IMR-90 (cell line): ENCODE measurements around the gene ADAMTSL5.

ENCODE experiments used
- CEBPB ChIP-seq: IDR thresholded peaks from 2 replicates; pipeline ENCODE4 v1.6.1; 2012; ENCODE audit warnings: low read depth, low read length, improper control_type of control experiment
- CHD1 ChIP-seq: IDR thresholded peaks from 2 replicates; pipeline ENCODE4 v1.6.1; 2012; ENCODE audit warnings: low read depth, low read length, improper control_type of control experiment
- CTCF ChIP-seq: conservative IDR thresholded peaks from 2 replicates; pipeline ENCODE4 v1.5.1; 2012; ENCODE audit warnings: mild to moderate bottlenecking, low read depth, low read length, improper control_type of control experiment
- FOS ChIP-seq: fragments of 150-350 bp; IDR thresholded peaks from 2 replicates; pipeline ENCODE4 v1.6.1; 2016; ENCODE audit warnings: low read depth, low read length
- MAFK ChIP-seq: IDR thresholded peaks from 2 replicates; pipeline ENCODE4 v1.6.1; 2012; ENCODE audit warnings: low read depth, low read length, improper control_type of control experiment
- MAZ ChIP-seq: IDR thresholded peaks from 2 replicates; pipeline ENCODE4 v1.6.1; 2012; ENCODE audit warnings: low read depth, mild to moderate bottlenecking, low read length, improper control_type of control experiment, moderate library complexity, borderline replicate concordance
- MXI1 ChIP-seq: IDR thresholded peaks from 2 replicates; pipeline ENCODE4 v1.6.1; 2012; ENCODE audit warnings: low read depth, mild to moderate bottlenecking, low read length, moderate library complexity, borderline replicate concordance
- POLR2A ChIP-seq: IDR thresholded peaks from 2 replicates; pipeline ENCODE4 v1.6.1; 2012; ENCODE audit warnings: mild to moderate bottlenecking, low read depth, low read length
- RAD21 ChIP-seq: IDR thresholded peaks from 2 replicates; pipeline ENCODE4 v1.6.1; 2012; ENCODE audit warnings: low read length, improper control_type of control experiment
- RCOR1 ChIP-seq: IDR thresholded peaks from 2 replicates; pipeline ENCODE4 v1.6.1; 2012; ENCODE audit warnings: mild to moderate bottlenecking, low read length, improper control_type of control experiment; ENCODE audit not compliant: insufficient replicate concordance
- RFX5 ChIP-seq: IDR thresholded peaks from 2 replicates; pipeline ENCODE4 v1.8.0; 2012; ENCODE audit warnings: low read depth, mild to moderate bottlenecking, low read length, moderate library complexity

- TF ChIP-seq CTCF: no peak
- no peak for TF ChIP-seq MAFK
- no peak for TF ChIP-seq RCOR1
- TF ChIP-seq MAZ: no peak
- TF ChIP-seq CHD1: no peak
- TF ChIP-seq FOS: no peak
- TF ChIP-seq CEBPB: no peak
- TF ChIP-seq RFX5: no peak
- no peak for TF ChIP-seq MXI1
- no peak for TF ChIP-seq RAD21
- TF ChIP-seq POLR2A: no peak
These were observed 38.6 kb downstream of the ADAMTSL5 start for GRCh38 chr19:1474011-1474764.
